Loucy (cell line): ENCODE results near the gene SAMD13.

ENCODE experiments used
- H2AFZ ChIP-seq: fragments of 200-600 bp; sonication (generic); 2 replicates; pipeline ENCODE4 v1.6.0; 2016; ENCODE audit warnings: antibody characterized with exemption, mild to moderate bottlenecking, low read length, moderate library complexity
- H3F3A ChIP-seq: fragments of 200-600 bp; 2 replicates; pipeline ENCODE4 v1.6.0; 2016; ENCODE audit warnings: antibody characterized with exemption, low read depth, mild to moderate bottlenecking
- H3K27me3 ChIP-seq: fragments of 200-600 bp; sonication (generic); 2 replicates; pipeline ENCODE4 v1.6.1; 2014; ENCODE audit warnings: low read length, mild to moderate bottlenecking; ENCODE audit not compliant: insufficient read depth, poor library complexity, severe bottlenecking
- H3K36me3 ChIP-seq: fragments of 200-600 bp; sonication (generic); 2 replicates; pipeline ENCODE4 v1.6.1; 2016; ENCODE audit warnings: low read length; ENCODE audit not compliant: insufficient read depth
- H3K4me1 ChIP-seq: fragments of 200-600 bp; sonication (generic); 2 replicates; pipeline ENCODE4 v1.5.1; 2014; ENCODE audit warnings: low read length, mild to moderate bottlenecking; ENCODE audit not compliant: insufficient read depth, poor library complexity, severe bottlenecking
- H3K4me2 ChIP-seq: fragments of 200-600 bp; sonication (generic); 2 replicates; pipeline ENCODE4 v1.6.0; 2014; ENCODE audit warnings: antibody characterized with exemption, low read length, low read depth, mild to moderate bottlenecking; ENCODE audit not compliant: poor library complexity, severe bottlenecking
- H3K4me3 ChIP-seq: fragments of 200-600 bp; sonication (generic); 2 replicates; pipeline ENCODE4 v1.5.1; 2014; ENCODE audit warnings: low read length, mild to moderate bottlenecking, mixed read lengths; ENCODE audit not compliant: poor library complexity, severe bottlenecking
- H3K79me2 ChIP-seq: fragments of 200-600 bp; sonication (generic); 2 replicates; pipeline ENCODE4 v1.6.1; 2014; ENCODE audit warnings: low read length; ENCODE audit not compliant: insufficient read depth
- H3K9ac ChIP-seq: fragments of 200-600 bp; sonication (generic); 2 replicates; pipeline ENCODE4 v1.6.0; 2014; ENCODE audit warnings: mild to moderate bottlenecking, low read depth, low read length, moderate library complexity; ENCODE audit not compliant: poor library complexity, severe bottlenecking
- H3K9me2 ChIP-seq: fragments of 200-600 bp; sonication (generic); replicated peaks from 2 replicates; pipeline ENCODE4 v1.6.1; 2016; ENCODE audit warnings: low read depth, low read length, mixed read lengths
- H3K9me3 ChIP-seq: fragments of 200-600 bp; sonication (generic); 2 replicates; pipeline ENCODE4 v1.6.1; 2014; ENCODE audit warnings: mild to moderate bottlenecking, antibody characterized with exemption, low read length, low read depth; ENCODE audit not compliant: insufficient read depth
- H4K20me1 ChIP-seq: fragments of 200-600 bp; sonication (generic); 2 replicates; pipeline ENCODE4 v1.6.0; 2014; ENCODE audit warnings: antibody characterized with exemption, low read length, mild to moderate bottlenecking; ENCODE audit not compliant: insufficient read depth, poor library complexity, severe bottlenecking
- CTCF ChIP-seq: fragments of 200-600 bp; sonication (generic); conservative IDR thresholded peaks from 2 replicates; pipeline ENCODE4 v1.5.1; 2014; ENCODE audit warnings: mild to moderate bottlenecking, antibody characterized with exemption, low read length
- EZH2phosphoT487 ChIP-seq: fragments of 200-600 bp; IDR thresholded peaks from 2 replicates; pipeline ENCODE4 v1.6.1; 2018; ENCODE audit warnings: antibody characterized with exemption, mild to moderate bottlenecking, moderate library complexity, borderline replicate concordance

SAMD13 gene

DNA sequence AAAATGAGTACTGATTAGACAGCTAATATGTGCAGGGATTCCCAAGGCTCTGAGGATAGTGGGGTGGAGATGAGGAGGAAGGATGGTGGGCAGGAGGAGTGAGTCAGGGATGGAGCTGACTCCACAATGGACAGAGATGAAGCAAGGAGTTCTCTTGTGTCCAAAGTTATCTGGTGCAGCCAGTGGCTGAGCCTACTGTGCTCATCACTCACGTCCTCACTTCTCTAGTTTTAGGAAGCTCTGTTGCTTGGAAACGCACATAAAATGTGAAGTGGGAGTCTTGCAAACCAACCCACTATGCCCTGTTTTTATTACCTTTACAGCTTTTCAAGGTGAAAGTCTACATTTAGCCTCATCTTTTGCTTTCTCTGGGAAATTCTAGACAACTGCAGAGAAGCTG, 36.5 kb upstream of the SAMD13 start:
- no peaks in the 10 kb centered on the region for H3K36me3 ChIP-seq
- H3K4me2 ChIP-seq, result no peak overlapping the region
- TF ChIP-seq EZH2phosphoT487 (no peak), CTCF (no peak)
- H3K27me3 ChIP-seq, result no peaks in the 10 kb centered on the region
- no peak overlapping the region for H3K9ac ChIP-seq
- no peaks in the 10 kb centered on the region for H3K4me1 ChIP-seq
- no peak overlapping the region for H3K4me3 ChIP-seq
- H3K9me3 ChIP-seq, result no peaks in the 10 kb centered on the region
- no peaks in the 10 kb centered on the region for H3K79me2 ChIP-seq
- H3F3A ChIP-seq, result no peaks in the 10 kb centered on the region
- no peaks in the 10 kb centered on the region for H4K20me1 ChIP-seq
- H3K9me2 ChIP-seq, result no peaks in the 10 kb centered on the region
- H2AFZ ChIP-seq, result no peak overlapping the region

DNA sequence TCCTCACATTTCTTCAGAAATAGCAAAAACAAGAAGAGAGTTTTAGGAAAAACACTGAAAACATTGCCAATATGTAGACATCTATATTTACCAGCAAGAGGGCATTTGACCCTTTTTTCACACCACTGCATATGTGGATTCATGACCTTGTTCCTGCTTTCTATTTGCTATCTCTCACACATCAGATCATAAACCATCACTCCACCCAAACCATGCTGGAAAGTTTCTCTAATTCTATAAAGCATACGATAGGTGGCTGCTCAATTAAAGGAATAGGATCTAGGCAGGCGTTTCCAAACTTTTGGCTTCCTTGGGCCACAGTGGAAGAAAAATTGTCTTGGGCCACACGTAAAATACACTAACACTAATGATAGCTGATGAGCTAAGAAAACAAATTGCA, 35.6 kb upstream of the SAMD13 start:
- TF ChIP-seq CTCF, result no peak
- no peak for TF ChIP-seq EZH2phosphoT487
- Histone ChIP-seq H3K4me1 (peaks cover 1% of the 10 kb centered on the region), H4K20me1 (no peaks in the 10 kb centered on the region), H3K9me2 (no peaks in the 10 kb centered on the region), H3K36me3 (no peaks in the 10 kb centered on the region), H2AFZ (no peak overlapping the region), H3K4me2 (no peak overlapping the region), H3F3A (no peaks in the 10 kb centered on the region), H3K27me3 (no peaks in the 10 kb centered on the region), H3K4me3 (no peak overlapping the region), H3K9me3 (no peaks in the 10 kb centered on the region), H3K9ac (no peak overlapping the region), H3K79me2 (no peaks in the 10 kb centered on the region)

DNA sequence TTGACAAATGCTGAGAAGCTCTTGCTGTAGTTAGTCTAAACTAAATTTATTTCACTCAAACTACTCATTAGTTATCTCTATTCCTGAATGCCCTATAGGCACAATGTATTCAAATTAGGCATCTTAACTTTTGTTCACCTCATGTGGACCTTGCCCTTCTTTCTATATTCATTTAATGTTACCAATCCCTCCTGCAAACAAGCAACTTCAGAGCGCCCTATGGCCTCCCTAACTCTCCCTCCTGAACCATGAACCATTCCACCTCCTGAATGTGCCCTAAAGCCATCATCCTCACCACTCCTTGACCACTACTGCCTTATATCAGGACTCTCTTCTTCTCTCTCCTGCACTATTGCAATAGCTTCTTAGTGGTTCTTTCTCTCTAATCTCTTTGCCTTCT, 34.8 kb upstream of the SAMD13 start:
- Histone ChIP-seq H3K4me2 (no peak overlapping the region), H3K9me2 (no peaks in the 10 kb centered on the region), H2AFZ (no peak overlapping the region), H3K79me2 (no peaks in the 10 kb centered on the region), H4K20me1 (no peaks in the 10 kb centered on the region), H3K9me3 (no peaks in the 10 kb centered on the region), H3K27me3 (no peaks in the 10 kb centered on the region), H3K36me3 (no peaks in the 10 kb centered on the region), H3F3A (no peaks in the 10 kb centered on the region), H3K4me1 (peaks cover 10% of the 10 kb centered on the region), H3K9ac (no peak overlapping the region), H3K4me3 (no peak overlapping the region)
- no peak for TF ChIP-seq EZH2phosphoT487
- TF ChIP-seq CTCF, result no peak
